DLD1 (cell line): ENCODE measurements around the gene CHAD.

Experiments
- in situ Hi-C: cut with HindIII; loops from 2 replicates; pipeline ENCODE4 v1.10.0; 2017; ENCODE audit warnings: low sequenced_read_pairs

CHAD gene, protein sequence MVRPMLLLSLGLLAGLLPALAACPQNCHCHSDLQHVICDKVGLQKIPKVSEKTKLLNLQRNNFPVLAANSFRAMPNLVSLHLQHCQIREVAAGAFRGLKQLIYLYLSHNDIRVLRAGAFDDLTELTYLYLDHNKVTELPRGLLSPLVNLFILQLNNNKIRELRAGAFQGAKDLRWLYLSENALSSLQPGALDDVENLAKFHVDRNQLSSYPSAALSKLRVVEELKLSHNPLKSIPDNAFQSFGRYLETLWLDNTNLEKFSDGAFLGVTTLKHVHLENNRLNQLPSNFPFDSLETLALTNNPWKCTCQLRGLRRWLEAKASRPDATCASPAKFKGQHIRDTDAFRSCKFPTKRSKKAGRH

DNA sequence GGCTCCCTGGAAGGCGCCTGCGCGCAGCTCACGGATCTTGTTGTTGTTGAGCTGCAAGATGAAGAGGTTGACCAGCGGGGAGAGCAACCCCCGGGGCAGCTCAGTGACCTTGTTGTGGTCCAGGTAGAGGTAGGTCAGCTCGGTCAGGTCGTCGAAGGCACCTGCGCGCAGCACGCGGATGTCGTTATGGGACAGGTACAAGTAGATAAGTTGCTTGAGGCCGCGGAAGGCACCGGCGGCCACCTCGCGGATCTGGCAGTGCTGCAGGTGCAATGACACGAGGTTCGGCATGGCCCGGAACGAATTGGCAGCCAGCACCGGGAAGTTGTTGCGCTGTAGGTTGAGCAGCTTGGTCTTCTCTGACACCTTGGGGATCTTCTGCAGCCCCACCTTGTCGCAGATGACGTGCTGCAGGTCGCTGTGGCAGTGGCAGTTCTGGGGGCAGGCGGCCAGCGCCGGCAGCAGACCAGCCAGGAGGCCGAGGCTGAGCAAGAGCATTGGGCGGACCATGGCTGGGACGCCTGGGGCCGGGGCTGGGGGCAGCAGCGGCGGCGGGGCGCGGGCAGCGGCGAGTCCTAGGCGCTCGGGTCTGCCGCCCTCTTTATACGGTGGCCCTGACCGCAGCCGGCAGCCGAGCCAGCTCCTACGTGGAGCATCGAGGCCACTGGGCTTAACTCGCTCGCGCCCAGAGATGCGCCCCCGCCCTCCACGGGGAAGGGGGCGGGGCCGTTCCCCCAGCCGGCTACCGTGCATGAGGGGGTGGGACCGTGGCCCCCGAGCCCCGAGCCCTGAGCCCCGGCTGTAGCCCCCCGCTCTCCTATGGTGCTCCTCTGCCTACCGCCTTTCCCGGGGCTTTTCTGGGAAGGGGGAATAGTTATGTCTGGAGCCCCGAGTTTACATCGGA lies at the start of gene CHAD:
CHAD (minus strand) TSS at position 577 of the 904 bp plus-strand sequence; CDS start at position 510, 67 bp downstream.
- in situ Hi-C loops, result no loop called here

- in situ Hi-C loops, result no loop called here
Observed at GRCh38 chr17:50517504-50518383, 49.1 kb upstream of the CHAD start.

- in situ Hi-C loops, result no loop called here
Observed at GRCh38 chr17:50517011-50517410, 48.3 kb upstream of the CHAD start.

DNA sequence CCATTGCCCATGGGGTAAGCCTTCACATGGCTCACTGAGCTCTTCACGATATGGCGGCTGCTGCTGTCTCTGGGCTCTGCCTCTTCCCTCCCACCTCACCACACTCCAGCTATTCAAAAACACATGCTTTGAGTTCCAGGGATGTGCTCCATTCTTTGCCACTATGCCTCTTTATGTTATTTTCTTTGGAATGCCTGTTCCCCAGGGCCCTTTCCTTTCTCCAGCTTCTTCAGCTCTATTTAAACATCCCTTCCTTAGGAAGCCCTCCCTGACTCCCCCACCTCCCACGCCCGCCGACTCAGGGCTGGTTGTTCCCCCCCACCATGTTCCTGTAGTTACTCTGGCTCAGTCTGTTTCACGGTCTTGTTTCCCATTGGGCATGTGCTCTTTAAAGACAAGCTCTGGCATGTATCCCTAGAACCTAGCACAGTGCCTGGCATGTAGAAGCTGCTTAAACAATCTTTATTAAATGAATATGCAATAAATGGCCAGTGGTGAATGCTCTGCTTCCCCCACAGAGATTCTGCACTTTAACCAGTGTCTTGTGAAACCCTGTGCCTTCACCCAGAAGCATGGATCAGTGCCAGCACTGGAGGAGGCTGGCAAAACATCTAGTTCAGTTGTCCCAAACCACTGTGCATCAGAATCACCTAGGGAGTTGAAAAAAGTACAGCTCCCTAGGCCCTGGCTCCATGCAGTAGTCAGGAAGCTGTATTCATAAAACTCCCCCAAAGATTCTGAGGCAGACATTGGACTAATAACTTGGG lies 46.4 kb upstream of the CHAD start:
- in situ Hi-C loops, result no loop called here

DNA sequence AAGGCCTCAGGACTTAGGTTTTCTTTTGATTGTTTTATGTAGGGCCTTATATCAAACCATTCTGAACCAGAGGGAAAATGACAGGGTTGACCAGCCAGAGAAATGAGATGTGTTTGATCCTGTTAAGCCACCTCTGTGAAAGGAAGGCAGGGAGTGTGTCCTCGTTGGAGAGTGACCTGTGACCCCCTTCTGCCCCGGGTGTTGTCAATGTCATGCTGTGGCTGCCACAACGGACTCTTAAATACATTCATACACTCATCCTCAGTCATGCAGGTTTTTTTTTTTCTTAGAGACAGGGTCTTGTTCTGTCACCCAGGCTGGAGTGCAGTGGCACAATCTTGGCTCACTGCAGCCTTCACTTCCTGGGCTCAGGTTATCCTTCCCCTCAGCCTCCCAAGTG lies 45.7 kb upstream of the CHAD start:
- in situ Hi-C loops, result no loop called here

DNA sequence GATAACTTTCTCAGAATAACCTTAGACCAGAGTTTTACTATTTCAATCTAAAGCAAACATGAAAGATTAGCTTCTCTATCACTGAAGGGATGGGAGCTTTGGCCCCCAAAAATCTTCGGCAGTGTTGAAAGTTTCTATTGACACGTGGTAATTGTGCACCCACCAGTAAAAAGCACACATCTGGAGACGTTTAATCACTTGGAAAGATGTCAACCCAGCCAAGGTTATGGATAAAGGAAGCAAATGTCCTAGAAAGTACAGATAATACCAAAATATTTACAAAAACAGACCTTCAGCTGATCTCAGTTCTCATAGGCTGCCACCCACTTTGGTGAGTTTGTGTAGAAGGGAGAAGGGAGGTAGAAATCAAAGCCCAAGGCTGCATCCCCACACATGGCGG lies 44.8 kb upstream of the CHAD start:
- in situ Hi-C loops, result no loop called here

GRCh38 chr17:50511058-50511457 lies 42.4 kb upstream of the CHAD start:
- in situ Hi-C loops, result no loop called here

- in situ Hi-C loops, result no loop called here
Observed at GRCh38 chr17:50508573-50509460, 40.1 kb upstream of the CHAD start.

DNA sequence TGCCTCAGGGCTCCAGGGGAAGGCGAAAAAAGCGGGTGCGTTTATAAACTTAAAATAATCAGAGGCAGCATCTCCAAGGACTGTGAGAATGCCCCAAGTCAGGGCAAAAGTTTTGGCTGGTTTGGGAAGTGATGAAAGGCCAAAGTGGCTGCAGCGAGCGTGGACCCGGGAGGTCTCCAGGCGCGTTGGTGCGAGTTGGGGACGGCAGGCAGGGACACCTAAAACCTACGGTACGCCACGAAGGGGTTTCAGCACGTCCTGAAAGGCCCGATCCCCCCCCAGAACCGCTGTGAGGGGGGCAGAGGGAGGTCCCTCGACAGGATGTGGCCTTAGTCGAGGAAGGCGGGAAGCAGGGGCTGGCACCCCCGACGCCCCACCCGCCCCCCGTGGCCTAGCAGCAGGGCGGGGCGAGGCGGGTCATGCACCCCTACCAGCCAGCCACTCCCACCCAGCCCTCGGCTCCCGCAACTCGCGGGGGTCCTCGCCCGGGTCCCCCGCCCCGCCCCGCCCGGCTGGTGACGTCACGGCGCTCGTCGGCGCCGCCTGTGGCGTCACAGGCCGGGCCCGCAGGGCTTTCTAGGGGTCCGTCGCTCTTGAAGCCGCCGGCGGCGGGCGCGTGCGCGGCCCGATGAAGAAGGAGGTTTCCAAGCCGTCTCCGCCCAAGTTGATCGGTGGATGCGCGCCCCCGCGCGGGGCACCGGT lies 39.3 kb upstream of the CHAD start, which contains the start of gene MYCBPAP:
MYCBPAP (plus strand) TSS at position 569 of the 702 bp plus-strand sequence. CDS start 236 bp downstream, outside the sequence.
- in situ Hi-C loops, result no loop called here

DNA sequence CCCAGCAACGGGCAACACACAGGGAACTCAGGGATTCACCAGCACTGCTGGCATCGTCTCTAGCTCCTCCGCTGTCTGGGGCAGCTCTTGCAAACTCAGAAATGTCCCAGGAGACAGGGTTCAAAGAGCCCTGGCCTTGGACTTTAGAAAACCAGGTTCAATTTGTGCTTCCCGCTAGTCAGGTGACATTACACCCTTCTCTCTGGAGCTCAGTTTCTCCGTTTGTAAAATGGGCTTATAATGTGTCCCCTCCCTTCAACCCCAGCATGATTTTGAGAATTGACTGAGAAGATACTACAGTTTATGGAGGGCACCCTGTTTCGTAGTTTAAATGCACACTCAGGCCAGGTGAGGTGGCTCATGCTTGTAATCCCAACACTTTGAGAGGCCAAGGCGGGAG lies 37.6 kb upstream of the CHAD start:
- in situ Hi-C loops, result no loop called here

DNA sequence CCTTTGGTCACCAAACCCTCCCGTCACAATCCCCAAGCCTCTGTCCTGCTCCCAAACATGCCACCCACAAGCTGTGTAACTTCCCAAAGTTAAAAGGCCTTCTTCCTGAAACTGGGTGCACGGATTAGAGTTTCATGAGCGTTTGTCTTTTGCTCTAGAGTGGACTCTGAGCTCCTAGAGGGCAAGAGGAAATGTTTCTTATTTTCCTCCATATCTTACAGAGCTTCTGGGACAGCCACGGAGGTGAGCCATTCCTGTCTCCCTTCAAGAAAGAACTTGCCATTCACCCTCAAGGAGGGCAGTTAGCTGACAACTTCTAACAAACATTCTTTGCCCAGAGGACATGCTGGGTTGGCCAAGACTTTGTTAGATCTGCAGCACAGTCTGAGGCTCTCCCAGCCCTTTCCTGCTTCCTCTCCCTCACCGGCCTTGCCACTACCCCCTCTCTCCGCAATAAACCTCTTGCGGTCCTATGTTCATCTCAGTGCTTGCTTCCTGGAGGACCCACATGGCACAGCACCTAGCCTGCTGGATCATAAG lies 37.0 kb upstream of the CHAD start:
- in situ Hi-C loops, result no loop called here

DNA sequence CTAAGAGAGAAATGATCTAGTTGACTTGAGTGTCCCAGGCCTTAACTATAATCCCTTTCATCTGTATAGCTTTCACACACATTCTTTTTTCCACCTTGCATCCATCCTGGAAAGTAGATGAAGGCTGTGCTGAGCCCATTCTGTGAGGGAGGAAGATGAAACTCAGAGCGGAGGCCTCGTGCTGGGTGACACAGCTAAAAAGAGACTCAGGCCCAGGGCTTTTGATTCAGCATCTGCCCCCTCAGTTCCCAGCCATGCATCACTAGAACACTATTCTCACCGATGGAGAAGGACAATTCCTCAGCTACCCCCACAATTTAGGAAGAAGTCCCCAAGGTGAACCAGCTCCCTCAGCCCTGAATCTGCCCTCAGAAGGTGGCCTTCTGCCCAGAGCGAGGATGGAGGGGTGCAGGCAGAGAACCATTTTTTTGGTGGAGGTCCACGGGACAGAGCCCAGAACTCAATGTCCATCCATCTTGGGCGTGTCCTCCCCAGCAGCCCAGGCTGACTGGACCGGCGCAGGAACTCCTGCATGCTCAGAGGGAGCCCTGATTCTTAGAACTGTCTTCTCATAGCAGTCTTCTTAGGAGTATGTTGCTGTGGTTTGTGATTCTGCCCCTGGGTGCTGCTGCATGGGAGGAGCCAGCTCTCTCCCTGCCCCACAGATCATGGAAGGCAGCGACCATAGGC lies 33.8 kb upstream of the CHAD start:
- in situ Hi-C loops, result no loop called here

DNA sequence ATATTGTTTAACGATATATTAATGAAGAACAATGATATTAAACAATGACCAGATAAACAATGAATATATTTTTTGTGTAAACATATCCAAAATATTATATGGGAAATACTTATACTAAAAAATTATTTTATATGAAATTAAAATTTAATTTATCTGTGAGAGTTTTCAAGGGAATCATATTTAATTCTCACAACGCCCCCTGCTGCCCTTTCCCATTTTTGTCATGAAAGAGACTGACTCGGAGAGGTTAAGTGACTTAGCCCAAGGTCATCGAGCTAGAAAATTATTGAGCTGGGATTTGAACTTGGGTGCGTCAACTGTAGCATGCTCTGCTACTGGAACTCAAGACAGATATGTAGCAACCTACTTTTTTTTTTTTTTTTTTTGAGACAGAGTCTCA lies 32.4 kb upstream of the CHAD start:
- in situ Hi-C loops, result no loop called here

DNA sequence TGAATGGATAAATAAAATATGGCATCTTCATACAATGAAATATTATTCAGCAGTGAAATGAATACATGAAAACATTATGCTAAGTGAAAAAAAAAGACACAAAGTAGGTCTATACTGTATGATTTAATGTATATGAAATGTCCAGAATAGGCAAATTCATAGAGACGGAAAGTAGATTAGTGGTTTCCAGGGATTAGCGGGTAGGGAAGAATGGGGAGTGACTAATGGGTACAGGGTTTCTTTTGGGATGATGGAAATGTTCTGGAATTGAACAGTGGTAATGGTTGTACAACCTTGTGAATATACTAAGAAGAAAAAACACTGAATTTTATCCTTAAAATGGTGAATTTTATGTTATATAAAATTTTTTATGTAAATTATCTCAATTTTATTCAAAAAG lies 31.0 kb upstream of the CHAD start:
- in situ Hi-C loops, result no loop called here

GRCh38 chr17:50499270-50499669 lies 30.6 kb upstream of the CHAD start:
- in situ Hi-C loops, result no loop called here

DNA sequence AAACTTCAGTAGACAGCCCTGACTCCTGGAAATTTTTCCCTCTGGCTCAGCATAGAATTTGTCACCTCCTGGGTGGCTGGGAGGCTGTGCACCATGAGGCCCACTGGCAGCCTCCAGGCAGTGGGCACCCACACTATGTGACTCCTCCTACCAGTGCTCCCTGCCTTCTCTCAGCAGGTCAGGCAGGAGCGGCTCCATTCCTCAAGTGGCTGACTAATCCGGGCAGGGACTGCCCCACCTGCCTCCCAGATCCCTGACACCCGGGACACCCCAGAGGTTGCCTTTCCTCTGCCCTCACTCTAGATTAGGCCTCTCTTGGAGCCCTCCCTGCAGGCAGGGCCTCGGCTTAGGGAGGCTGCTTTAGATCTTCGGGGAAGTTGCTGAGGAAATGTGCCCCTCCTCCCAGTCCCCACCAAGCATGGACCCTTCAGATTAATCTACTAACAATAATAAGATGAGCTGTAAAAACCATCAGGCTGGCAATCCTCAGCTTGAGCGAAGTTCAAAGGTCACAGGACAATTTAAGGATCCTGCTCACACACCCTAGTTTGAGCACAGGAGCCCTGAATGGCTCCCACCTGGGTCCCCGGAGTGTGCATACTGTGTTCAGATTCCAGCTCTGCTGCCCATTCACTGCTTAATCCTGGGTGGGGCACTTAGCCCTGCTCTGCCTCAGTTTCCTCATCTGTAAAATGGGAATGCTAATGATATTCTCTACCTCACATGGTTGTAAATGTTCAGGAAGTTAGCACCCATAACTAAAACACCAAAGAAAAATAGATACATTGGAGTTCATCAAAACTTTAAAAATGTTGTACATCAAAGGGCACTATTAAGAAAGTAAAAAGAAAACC lies 29.6 kb upstream of the CHAD start:
- in situ Hi-C loops, result no loop called here

DNA sequence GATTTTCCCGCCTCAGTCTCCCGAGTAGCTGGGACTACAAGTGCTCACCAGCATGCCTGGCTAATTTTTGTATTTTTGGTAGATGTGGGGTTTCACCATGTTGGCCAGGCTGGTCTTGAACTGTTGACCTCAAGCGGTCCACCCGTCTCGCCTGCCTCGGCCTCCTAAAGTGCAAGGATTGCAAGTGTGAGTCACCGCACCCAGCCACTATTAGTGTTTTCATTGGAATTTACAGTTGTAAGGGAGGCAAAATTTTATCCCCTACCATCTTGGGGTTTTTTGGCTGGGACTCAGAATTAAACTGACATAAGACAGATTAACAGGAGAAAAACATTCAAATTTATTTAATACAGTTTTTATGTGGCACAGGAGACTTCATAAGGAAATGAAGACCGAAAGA lies 27.2 kb upstream of the CHAD start:
- in situ Hi-C loops, result no loop called here
